ENCODE results near the gene EXOC4. TPM values are rescaled to one million over a fixed set of nuclear protein-coding genes. Genes with fewer than 3 reads are reported as not detected.

EXOC4 gene
- total and polyA plus RNA-seq, 7 experiments from 2014 or later: 44.1 to 106 (median 74.2) TPM

DNA sequence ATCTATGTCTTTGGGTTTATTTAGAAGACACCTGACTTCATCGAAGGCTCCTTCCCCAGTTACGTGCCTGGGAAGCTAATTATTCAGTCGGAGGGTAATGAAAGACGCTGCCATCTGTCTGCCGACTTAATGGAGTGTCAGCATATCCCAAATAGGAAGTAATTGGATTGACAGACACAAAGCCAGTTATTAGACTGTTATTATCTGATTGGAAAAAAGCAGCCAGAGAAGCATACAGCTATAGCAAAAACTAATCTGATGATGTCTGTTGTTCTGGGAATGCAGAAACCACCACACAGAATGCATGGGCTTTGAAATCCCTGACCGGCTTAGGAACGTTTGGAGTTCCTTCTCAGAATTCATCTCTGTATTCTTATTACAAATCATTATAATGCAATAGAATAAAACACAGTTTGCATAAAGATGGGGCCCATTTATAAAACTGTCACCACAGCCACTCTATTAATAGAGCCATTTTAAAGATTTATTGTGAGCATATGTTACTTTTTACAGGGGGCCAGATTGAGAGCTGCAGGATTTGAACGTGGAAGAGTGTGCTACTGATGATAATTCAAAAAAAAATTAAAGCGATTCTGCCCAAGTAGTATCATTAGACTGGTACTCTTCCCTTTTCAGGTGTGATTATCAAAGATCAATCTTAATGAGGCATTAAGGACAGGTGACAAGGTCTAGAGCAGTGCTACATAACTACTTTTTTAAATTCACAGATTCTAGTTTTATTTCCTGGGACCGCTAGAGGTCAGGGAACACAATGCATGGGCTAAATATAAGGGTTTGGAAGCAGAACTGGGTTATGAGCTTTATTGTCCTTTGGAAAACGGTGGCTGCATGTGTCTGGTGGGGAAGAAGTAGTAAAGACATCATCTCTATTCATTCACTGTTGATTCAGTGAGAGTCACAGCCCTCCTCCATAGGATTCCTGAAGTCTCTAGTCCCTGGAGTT is 544.2 kb downstream of the EXOC4 start:
- Histone ChIP-seq H3K9me3 (ENCODE audit: control insufficient read depth in 2 of 3, low read length in 3 of 3) (no peaks in the 10 kb centered on the region), H3K36me3 (ENCODE audit: control insufficient read depth in 2 of 3, insufficient read depth in 3 of 3, low read length in 3 of 3) (no peaks in the 10 kb centered on the region), H3K4me3 (ENCODE audit: low read length) (no peak overlapping the region), H3K27me3 (ENCODE audit: control insufficient read depth in 2 of 2, insufficient read depth in 2 of 2, low read length in 2 of 2) (no peaks in the 10 kb centered on the region), H3K4me1 (ENCODE audit: control insufficient read depth in 2 of 2, insufficient read depth in 2 of 2, low read length in 2 of 2) (no peaks in the 10 kb centered on the region), H3K27ac (ENCODE audit: low read depth, low read length) (no peak overlapping the region)
- DNase-seq (no peak), ATAC-seq (no peak)
- no peak overlapping the region for H3K27ac Mint-ChIP-seq
- H3K4me1 Mint-ChIP-seq: peaks cover 0 to 2% (median 0%) of the 10 kb centered on the region in 7 donors
- no peaks in the 10 kb centered on the region for H3K9me3 Mint-ChIP-seq
- no peak overlapping the region for H3K4me3 Mint-ChIP-seq
- no peaks in the 10 kb centered on the region for H3K27me3 Mint-ChIP-seq
- ChIA-PET POLR2A (no interaction called here), CTCF (no interaction called here)
- intact Hi-C loops (cut with micrococcal nuclease): no loop called here
- H3K36me3 Mint-ChIP-seq: peaks cover 0 to 22% (median 8%) of the 10 kb centered on the region in 5 donors

DNA sequence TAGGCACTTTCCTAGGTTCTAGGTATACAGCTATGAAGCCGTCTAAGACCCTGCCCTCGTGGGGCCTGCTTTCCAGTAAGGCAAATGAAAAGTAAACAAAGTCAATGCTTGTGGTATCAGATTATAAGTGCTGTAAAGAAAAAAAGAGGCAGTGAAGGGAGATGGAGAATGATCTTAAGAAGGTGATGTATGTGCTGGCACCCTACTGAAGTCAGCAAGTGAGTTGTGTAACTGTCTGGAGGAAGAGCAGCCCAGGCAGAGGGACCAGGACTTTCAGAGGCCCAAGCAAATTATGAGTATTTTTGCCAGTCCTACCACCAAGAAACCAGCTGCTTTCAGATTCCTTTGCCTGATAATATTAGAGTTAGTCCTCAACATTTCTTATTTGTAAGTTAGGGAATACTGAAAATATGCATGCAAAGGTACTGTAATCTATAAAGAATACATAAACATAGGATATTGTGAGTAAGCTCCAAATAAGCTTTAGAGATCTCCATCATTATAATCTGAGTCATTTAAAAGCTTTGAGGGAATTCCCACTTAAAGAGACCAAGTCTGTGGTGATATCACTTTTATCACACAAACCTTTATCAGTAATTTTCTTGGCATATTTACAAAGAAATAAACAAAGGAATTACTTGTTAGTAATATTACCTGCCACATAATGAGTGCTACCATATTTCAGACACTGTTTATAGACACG is 545.1 kb downstream of the EXOC4 start:
- Histone ChIP-seq H3K9me3 (ENCODE audit: control insufficient read depth in 2 of 3, low read length in 3 of 3) (no peaks in the 10 kb centered on the region), H3K4me1 (ENCODE audit: control insufficient read depth in 2 of 2, insufficient read depth in 2 of 2, low read length in 2 of 2) (no peaks in the 10 kb centered on the region), H3K4me3 (ENCODE audit: low read length) (no peak overlapping the region), H3K27me3 (ENCODE audit: control insufficient read depth in 2 of 2, insufficient read depth in 2 of 2, low read length in 2 of 2) (no peaks in the 10 kb centered on the region), H3K36me3 (ENCODE audit: control insufficient read depth in 2 of 3, insufficient read depth in 3 of 3, low read length in 3 of 3) (no peaks in the 10 kb centered on the region), H3K27ac (ENCODE audit: low read depth, low read length) (no peak overlapping the region)
- Mint-ChIP-seq H3K4me3 (no peak overlapping the region), H3K36me3 (peaks cover 0 to 18% (median 8%) of the 10 kb centered on the region in 5 donors), H3K27ac (no peak overlapping the region), H3K9me3 (no peaks in the 10 kb centered on the region), H3K27me3 (no peaks in the 10 kb centered on the region), H3K4me1 (peaks cover 0 to 2% (median 0%) of the 10 kb centered on the region in 7 donors)
- intact Hi-C loops (cut with micrococcal nuclease): no loop called here
- DNase-seq: no peak
- ATAC-seq: no peak
- ChIA-PET CTCF (no interaction called here), POLR2A (no interaction called here)

DNA sequence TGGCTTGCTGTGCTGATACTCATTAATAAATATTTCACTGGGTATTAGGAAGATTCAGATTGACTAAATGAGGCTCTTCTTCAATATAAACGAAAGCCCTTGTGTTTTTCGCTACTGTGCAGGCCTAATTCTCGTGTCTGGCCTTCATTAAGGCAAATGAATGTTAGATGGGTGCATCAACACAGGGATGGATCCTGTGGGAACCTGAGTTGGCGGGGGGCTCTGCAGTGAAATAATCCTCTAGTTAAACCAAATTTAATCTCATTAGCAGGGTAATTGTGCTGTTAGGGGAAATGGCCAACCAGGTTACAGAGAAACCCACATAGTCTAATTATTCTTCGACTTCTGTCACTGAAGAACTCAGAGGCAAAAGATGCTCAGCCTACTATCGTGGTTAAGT is 548.5 kb downstream of the EXOC4 start:
- Mint-ChIP-seq H3K36me3 (peaks cover 0 to 9% (median 0%) of the 10 kb centered on the region in 5 donors), H3K4me1 (peaks cover 0 to 2% (median 0%) of the 10 kb centered on the region in 7 donors), H3K9me3 (no peaks in the 10 kb centered on the region), H3K27me3 (no peaks in the 10 kb centered on the region), H3K4me3 (no peak overlapping the region), H3K27ac (no peak overlapping the region)
- ATAC-seq (no peak), DNase-seq (no peak)
- Histone ChIP-seq H3K27me3 (ENCODE audit: control insufficient read depth in 2 of 2, insufficient read depth in 2 of 2, low read length in 2 of 2) (no peaks in the 10 kb centered on the region), H3K27ac (ENCODE audit: low read depth, low read length) (no peak overlapping the region), H3K4me3 (ENCODE audit: low read length) (no peak overlapping the region), H3K9me3 (ENCODE audit: control insufficient read depth in 2 of 3, low read length in 3 of 3) (no peaks in the 10 kb centered on the region), H3K4me1 (ENCODE audit: control insufficient read depth in 2 of 2, insufficient read depth in 2 of 2, low read length in 2 of 2) (no peaks in the 10 kb centered on the region), H3K36me3 (ENCODE audit: control insufficient read depth in 2 of 3, insufficient read depth in 3 of 3, low read length in 3 of 3) (no peaks in the 10 kb centered on the region)
- intact Hi-C loops (cut with micrococcal nuclease): no loop called here
- POLR2A ChIA-PET: no interaction called here
- CTCF ChIA-PET: no interaction called here

DNA sequence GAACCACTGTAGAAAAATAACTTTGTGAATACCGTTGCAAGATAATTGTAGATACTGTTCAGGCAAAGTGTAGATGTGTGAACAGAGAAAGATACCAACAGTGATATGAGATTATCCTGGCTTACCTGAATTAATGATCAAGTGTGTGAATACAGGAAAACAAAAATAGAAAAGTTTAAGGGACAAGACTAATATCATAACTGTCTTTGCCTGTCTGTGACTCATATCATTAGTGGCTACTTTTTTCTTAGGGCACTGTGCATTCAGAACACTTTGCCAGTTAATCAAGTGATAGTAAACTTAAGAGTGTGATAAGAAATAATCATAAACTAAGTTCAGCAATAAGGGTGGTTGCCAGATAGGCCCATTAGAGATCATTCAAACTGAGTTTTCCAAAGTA is 551.2 kb downstream of the EXOC4 start:
- Histone ChIP-seq H3K27ac (ENCODE audit: low read depth, low read length) (no peak overlapping the region), H3K9me3 (ENCODE audit: control insufficient read depth in 2 of 3, low read length in 3 of 3) (no peaks in the 10 kb centered on the region), H3K4me3 (ENCODE audit: low read length) (no peak overlapping the region), H3K4me1 (ENCODE audit: control insufficient read depth in 2 of 2, insufficient read depth in 2 of 2, low read length in 2 of 2) (no peaks in the 10 kb centered on the region), H3K27me3 (ENCODE audit: control insufficient read depth in 2 of 2, insufficient read depth in 2 of 2, low read length in 2 of 2) (no peaks in the 10 kb centered on the region), H3K36me3 (ENCODE audit: control insufficient read depth in 2 of 3, insufficient read depth in 3 of 3, low read length in 3 of 3) (no peaks in the 10 kb centered on the region)
- intact Hi-C loops (cut with micrococcal nuclease): no loop called here
- no peak for DNase-seq
- Mint-ChIP-seq H3K4me3 (no peak overlapping the region), H3K4me1 (no peaks in the 10 kb centered on the region), H3K9me3 (no peaks in the 10 kb centered on the region), H3K27ac (no peak overlapping the region), H3K27me3 (no peaks in the 10 kb centered on the region), H3K36me3 (peaks cover 0 to 4% (median 0%) of the 10 kb centered on the region in 5 donors)
- ChIA-PET CTCF (no interaction called here), POLR2A (no interaction called here)
- ATAC-seq: no peak

DNA sequence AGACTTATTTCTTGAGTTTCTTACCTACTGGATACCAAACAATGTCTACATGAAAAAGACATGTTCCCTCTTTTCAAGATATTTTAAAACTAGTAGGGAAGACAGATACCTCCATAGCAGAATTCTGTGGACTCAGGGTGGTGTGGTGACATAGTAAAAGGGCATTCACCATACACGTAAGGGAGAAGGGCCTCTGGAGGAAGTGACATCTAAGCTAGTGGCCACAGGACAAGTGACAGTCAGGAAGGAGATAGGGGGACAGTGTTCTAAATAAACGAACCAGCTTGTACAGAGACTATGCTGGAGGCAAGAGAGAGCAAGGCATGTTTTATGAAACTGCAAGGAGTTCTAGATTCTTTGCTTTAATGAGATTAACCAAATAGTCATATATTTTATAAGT is 552.5 kb downstream of the EXOC4 start:
- peaks cover 0 to 8% (median 0%) of the 10 kb centered on the region in 5 donors for H3K36me3 Mint-ChIP-seq
- no peak overlapping the region for H3K4me3 Mint-ChIP-seq
- H3K27ac Mint-ChIP-seq: no peak overlapping the region
- H3K4me1 ChIP-seq (ENCODE audit: control insufficient read depth in 2 of 2, insufficient read depth in 2 of 2, low read length in 2 of 2): no peaks in the 10 kb centered on the region
- DNase-seq (no peak), ATAC-seq (no peak)
- POLR2A ChIA-PET: no interaction called here
- no peak overlapping the region for H3K4me3 ChIP-seq (ENCODE audit: low read length)
- no peak overlapping the region for H3K27ac ChIP-seq (ENCODE audit: low read depth, low read length)
- no peaks in the 10 kb centered on the region for H3K27me3 Mint-ChIP-seq
- CTCF ChIA-PET: no interaction called here
- H3K4me1 Mint-ChIP-seq: no peaks in the 10 kb centered on the region
- no peaks in the 10 kb centered on the region for H3K9me3 ChIP-seq (ENCODE audit: control insufficient read depth in 2 of 3, low read length in 3 of 3)
- no peaks in the 10 kb centered on the region for H3K9me3 Mint-ChIP-seq
- intact Hi-C loops (cut with micrococcal nuclease): no loop called here
- H3K27me3 ChIP-seq (ENCODE audit: control insufficient read depth in 2 of 2, insufficient read depth in 2 of 2, low read length in 2 of 2): no peaks in the 10 kb centered on the region
- H3K36me3 ChIP-seq (ENCODE audit: control insufficient read depth in 2 of 3, insufficient read depth in 3 of 3, low read length in 3 of 3): no peaks in the 10 kb centered on the region

DNA sequence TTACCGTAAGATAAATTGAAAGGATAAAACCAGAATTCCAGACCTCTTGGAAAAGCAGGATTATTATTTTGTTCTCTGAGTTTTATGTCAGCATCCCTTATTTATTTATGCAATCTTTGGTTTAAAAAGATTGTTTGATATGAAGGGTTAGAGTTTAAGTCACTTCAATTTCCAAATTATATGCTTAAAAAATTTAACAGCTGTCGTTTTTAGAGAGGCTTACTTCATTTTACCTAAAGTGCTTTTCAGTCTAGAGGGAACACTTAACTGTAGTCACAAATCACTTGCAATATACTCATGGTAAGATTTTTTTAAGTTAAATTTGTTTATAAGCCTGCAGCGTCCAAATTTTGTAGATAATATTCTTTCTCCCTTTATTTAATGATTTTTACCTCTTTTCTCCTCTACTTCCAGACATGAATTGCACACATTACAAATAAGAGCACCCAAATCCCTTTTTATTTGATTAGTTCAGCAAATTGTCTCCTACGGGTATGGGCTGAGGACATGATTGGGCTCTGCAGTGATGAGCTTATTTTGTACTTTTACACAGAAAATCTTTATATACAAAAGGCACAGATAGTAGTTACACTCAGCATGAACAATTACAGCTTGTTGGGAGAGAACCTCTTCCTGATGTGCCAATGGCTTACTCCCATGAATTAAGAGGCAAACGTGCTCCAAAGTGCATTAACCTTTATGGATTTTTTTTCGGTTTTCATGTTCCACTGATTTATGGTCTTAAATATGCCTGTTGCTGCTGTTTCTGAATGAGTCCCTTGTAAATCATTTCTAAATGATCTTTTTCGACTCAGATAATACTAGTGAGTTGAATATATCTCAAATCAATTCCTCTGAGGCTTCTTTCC is 555.0 kb downstream of the EXOC4 start:
- intact Hi-C loops (cut with micrococcal nuclease): no loop called here
- H3K9me3 ChIP-seq (ENCODE audit: control insufficient read depth in 2 of 3, low read length in 3 of 3): no peaks in the 10 kb centered on the region
- ChIA-PET CTCF (interaction anchor here (0.6 kb wide), 1 partner anchor 9 kb away, joined by 3 read pairs; no protein-coding TSS in a partner anchor), POLR2A (no interaction called here)
- Mint-ChIP-seq H3K36me3 (peaks cover 0 to 11% (median 0%) of the 10 kb centered on the region in 5 donors), H3K27me3 (no peaks in the 10 kb centered on the region), H3K4me1 (no peaks in the 10 kb centered on the region), H3K27ac (no peak overlapping the region), H3K4me3 (no peak overlapping the region), H3K9me3 (no peaks in the 10 kb centered on the region)
- H3K27ac ChIP-seq (ENCODE audit: low read depth, low read length): no peak overlapping the region
- no peaks in the 10 kb centered on the region for H3K27me3 ChIP-seq (ENCODE audit: control insufficient read depth in 2 of 2, insufficient read depth in 2 of 2, low read length in 2 of 2)
- ATAC-seq (no peak), DNase-seq (no peak)
- H3K4me1 ChIP-seq (ENCODE audit: control insufficient read depth in 2 of 2, insufficient read depth in 2 of 2, low read length in 2 of 2): no peaks in the 10 kb centered on the region
- no peaks in the 10 kb centered on the region for H3K36me3 ChIP-seq (ENCODE audit: control insufficient read depth in 2 of 3, insufficient read depth in 3 of 3, low read length in 3 of 3)
- H3K4me3 ChIP-seq (ENCODE audit: low read length): no peak overlapping the region

All from naive thymus-derived CD4-positive, alpha-beta T cell (primary cell).